HCT116 (cell line): ENCODE data around the gene NR2F1-AS1. TPM values are rescaled to one million over a fixed set of nuclear protein-coding genes. Genes with fewer than 3 reads are reported as not detected.

Experiments
- ATAC-seq: fragments of 200-7000 bp; cut with Tn5 transposase; 2 replicates; pipeline ENCODE4 v1.9.1; 2020; ENCODE audit warnings: mild to moderate bottlenecking, moderate library complexity
- BruUV-seq: library from RNA; stranded (reverse); fragments of 400-500 nt; replicated peaks from 2 replicates; lab custom pipeline; 2021; lab: Mats Ljungman, UMichigan
- CTCF ChIA-PET: fragments of 300-600 bp; sonication (Branson Sonifier 250); formaldehyde crosslinking; loops from one replicate; lab custom pipeline; 2021; ENCODE audit warnings: antibody characterized with exemption; lab: Charles Lee
- POLR2A ChIA-PET: fragments of 300-600, 350-600 bp; sonication (Branson Sonifier 250); formaldehyde crosslinking; loops from one replicate; lab custom pipeline; 2021; ENCODE audit warnings: antibody characterized with exemption; lab: Charles Lee
- RAD21 ChIA-PET, 2 experiments: fragments of 300-600 bp; sonication (Branson Sonifier 250); formaldehyde crosslinking; loops; one replicate each; lab custom pipeline; 2023; ENCODE audit warnings: low total read pairs in 2 of 2; ENCODE audit not compliant: uncharacterized antibody in 2 of 2, unreplicated experiment in 2 of 2, low non-redundant PET in 1 of 2; lab: Charles Lee
- DNase-seq: peaks from one replicate; pipeline ENCODE4 v3.0.0-alpha.2; 2010; ENCODE audit warnings: low read depth, low spot score
- H2AFZ ChIP-seq: fragments of 200-600 bp; shearing (Covaris generic), sonication (generic); 2 replicates; pipeline ENCODE4 v1.6.1; 2017; ENCODE audit warnings: low read depth, mixed run types, mixed read lengths, antibody characterized with exemption, low read length; ENCODE audit not compliant: poor library complexity, severe bottlenecking
- H3K27ac ChIP-seq: 2 replicates; pipeline ENCODE4 v1.5.1; 2012; ENCODE audit warnings: low read depth, low read length
- H3K27me3 ChIP-seq: fragments of 200-600 bp; sonication (generic); 2 replicates; pipeline ENCODE4 v1.6.1; 2016; ENCODE audit warnings: mixed run types, low read length, mixed read lengths; ENCODE audit not compliant: insufficient read depth
- H3K36me3 ChIP-seq, 2 experiments: fragments of 200-500 bp in 1 of 2; fragments of 200-600 bp in 1 of 2; sonication (Bioruptor generic) in 1 of 2; sonication (generic) in 1 of 2; 2 replicates each; pipeline versions ENCODE4 v1.5.1 to v1.6.1; 2014 to 2016; ENCODE audit warnings: low read length in 2 of 2, inconsistent platforms in 1 of 2, mixed read lengths in 1 of 2, mixed run types in 1 of 2; ENCODE audit not compliant: insufficient read depth in 2 of 2, control insufficient read depth in 1 of 2
- H3K4me1 ChIP-seq, 2 experiments: fragments of 200-600 bp in 1 of 2; sonication (generic) in 1 of 2; 2 replicates each; pipeline versions ENCODE4 v1.5.1 to v1.6.1; 2012 to 2017; ENCODE audit warnings: low read length in 2 of 2, inconsistent platforms in 1 of 2, mild to moderate bottlenecking in 1 of 2, mixed read lengths in 1 of 2, mixed run types in 1 of 2, moderate library complexity in 1 of 2; ENCODE audit not compliant: insufficient read depth in 2 of 2, control insufficient read depth in 1 of 2
- H3K4me2 ChIP-seq: fragments of 200-600 bp; sonication (generic); 2 replicates; pipeline ENCODE4 v1.6.1; 2017; ENCODE audit warnings: mixed run types, low read length, mixed read lengths
- H3K4me3 ChIP-seq, 2 experiments: fragments of 200-600 bp in 1 of 2; sonication (generic) in 1 of 2; replicated peaks in 1 of 2; 2 replicates each; pipeline ENCODE4 v1.5.1; 2011 to 2016; ENCODE audit warnings: low read length in 2 of 2, control low read depth in 1 of 2, low read depth in 1 of 2, mild to moderate bottlenecking in 1 of 2, mixed read lengths in 1 of 2, mixed run types in 1 of 2
- H3K79me2 ChIP-seq: fragments of 200-600 bp; sonication (generic); 2 replicates; pipeline ENCODE4 v1.6.1; 2017; ENCODE audit warnings: mild to moderate bottlenecking, mixed run types, low read length, moderate library complexity, mixed read lengths; ENCODE audit not compliant: insufficient read depth
- H3K9ac ChIP-seq: fragments of 200-600 bp; sonication (generic); 2 replicates; pipeline ENCODE4 v1.6.1; 2016; ENCODE audit warnings: low read length, mixed read lengths
- H3K9me2 ChIP-seq: fragments of 200-600 bp; sonication (generic), shearing (Covaris generic); 2 replicates; pipeline ENCODE4 v1.6.1; 2017; ENCODE audit warnings: mixed run types, mild to moderate bottlenecking, moderate library complexity; ENCODE audit not compliant: insufficient read depth
- H3K9me3 ChIP-seq, 2 experiments: fragments of 200-500 bp in 1 of 2; fragments of 200-600 bp in 1 of 2; sonication (Bioruptor generic) in 1 of 2; sonication (generic) in 1 of 2; 2 replicates each; pipeline ENCODE4 v1.6.1; 2014 to 2017; ENCODE audit warnings: low read length in 2 of 2, mixed read lengths in 2 of 2, inconsistent platforms in 1 of 2, low read depth in 1 of 2, mild to moderate bottlenecking in 1 of 2, mixed run types in 1 of 2, moderate library complexity in 1 of 2; ENCODE audit not compliant: control insufficient read depth in 1 of 2, insufficient read depth in 1 of 2
- H4K20me1 ChIP-seq: fragments of 200-600 bp; sonication (generic), shearing (Covaris generic); 2 replicates; pipeline ENCODE4 v1.6.1; 2017; ENCODE audit warnings: mixed run types, mild to moderate bottlenecking, moderate library complexity; ENCODE audit not compliant: insufficient read depth
- CBX3 ChIP-seq: IDR thresholded peaks from 2 replicates; pipeline ENCODE4 v1.6.1; 2012; ENCODE audit warnings: low read depth
- EGR1 ChIP-seq: IDR thresholded peaks from 2 replicates; pipeline ENCODE4 v1.6.1; 2012; ENCODE audit warnings: low read depth
- EZH2phosphoT487 ChIP-seq: fragments of 200-600 bp; IDR thresholded peaks from 2 replicates; pipeline ENCODE4 v1.6.1; 2018; ENCODE audit warnings: antibody characterized with exemption, borderline replicate concordance
- FOSL1 ChIP-seq: IDR thresholded peaks from 2 replicates; pipeline ENCODE4 v1.6.1; 2012; ENCODE audit warnings: low read depth
- MAX ChIP-seq: IDR thresholded peaks from 2 replicates; pipeline ENCODE4 v1.6.1; 2012
- POLR2A ChIP-seq: IDR thresholded peaks from 2 replicates; pipeline ENCODE4 v1.7.0; 2011; ENCODE audit warnings: borderline replicate concordance; ENCODE audit not compliant: insufficient read depth, insufficient read length; ENCODE audit errors: extremely low read depth
- POLR2AphosphoS5 ChIP-seq: IDR thresholded peaks from 2 replicates; pipeline ENCODE4 v1.6.1; 2011; ENCODE audit warnings: mild to moderate bottlenecking, low read depth, low read length, moderate library complexity
- RAD21 ChIP-seq: IDR thresholded peaks from 2 replicates; pipeline ENCODE4 v1.6.1; 2012; ENCODE audit warnings: low read depth, mild to moderate bottlenecking
- REST ChIP-seq: IDR thresholded peaks from 2 replicates; pipeline ENCODE4 v1.6.1; 2012; ENCODE audit warnings: low read depth
- SIN3A ChIP-seq: IDR thresholded peaks from 2 replicates; pipeline ENCODE4 v1.6.1; 2012; ENCODE audit warnings: low read depth
- SP1 ChIP-seq: IDR thresholded peaks from 2 replicates; pipeline ENCODE4 v1.6.1; 2012; ENCODE audit warnings: low read depth
- SRF ChIP-seq: IDR thresholded peaks from 2 replicates; pipeline ENCODE4 v1.6.1; 2012; ENCODE audit warnings: low read depth
- ZBTB33 ChIP-seq: IDR thresholded peaks from 2 replicates; pipeline ENCODE4 v1.6.1; 2011; ENCODE audit warnings: mild to moderate bottlenecking, low read length, moderate library complexity; ENCODE audit not compliant: insufficient replicate concordance; ENCODE audit errors: extremely low read depth
- intact Hi-C: fragments of 100-400 bp; cut with micrococcal nuclease; formaldehyde crosslinking; loops from 2 replicates; pipeline ENCODE4 v1.10.0; 2022
- total RNA-seq: library from RNA; stranded (reverse); gene quantifications from one replicate; pipeline ENCODE4 v1.2.1, GENCODE V29; 2021; ENCODE audit not compliant: unreplicated experiment
- TF ChIP-seq, protein P1 (sequence below), 3 experiments: fragments of 200-600 bp in 1 of 3; sonication (generic) in 1 of 3; IDR thresholded peaks in 2 of 3; conservative IDR thresholded peaks in 1 of 3; 2 replicates each; pipeline ENCODE4 v1.5.1; 2012 to 2017; ENCODE audit warnings: low read depth in 2 of 3, low read length in 2 of 3, antibody characterized with exemption in 1 of 3, borderline replicate concordance in 1 of 3, control low read depth in 1 of 3, mild to moderate bottlenecking in 1 of 3, mixed read lengths in 1 of 3, mixed run types in 1 of 3, moderate library complexity in 1 of 3; ENCODE audit not compliant: insufficient read depth in 1 of 3

Gene NR2F1-AS1
- total RNA-seq, 1 experiment from 2014 or later, result 20.1 TPM

DNA sequence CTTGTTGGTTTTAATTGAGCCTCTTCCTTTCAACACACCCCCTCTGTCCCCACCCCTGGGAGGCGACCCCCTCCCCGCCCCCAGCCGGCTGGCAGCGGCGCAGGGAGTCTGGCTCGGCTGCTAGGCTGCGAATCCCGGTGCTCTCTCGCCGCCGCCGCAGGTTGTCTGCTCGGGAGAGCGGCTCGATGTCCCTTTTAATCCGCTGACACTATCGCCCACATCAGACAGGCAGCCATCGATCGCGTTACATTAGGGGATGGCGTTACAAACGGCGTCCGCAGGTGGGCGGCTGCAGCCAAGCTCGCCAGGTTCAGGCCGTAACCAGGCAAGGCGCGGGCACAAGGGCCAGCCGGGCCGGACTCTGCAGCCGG lies 1.3 kb downstream of the NR2F1-AS1 start (continued):
- TF ChIP-seq FOSL1 (no peak), POLR2A (no peak), ZBTB33 (no peak), SRF (no peak), SIN3A (no peak), MAX (no peak), POLR2AphosphoS5 (no peak)
- TF ChIP-seq, protein P1, sequence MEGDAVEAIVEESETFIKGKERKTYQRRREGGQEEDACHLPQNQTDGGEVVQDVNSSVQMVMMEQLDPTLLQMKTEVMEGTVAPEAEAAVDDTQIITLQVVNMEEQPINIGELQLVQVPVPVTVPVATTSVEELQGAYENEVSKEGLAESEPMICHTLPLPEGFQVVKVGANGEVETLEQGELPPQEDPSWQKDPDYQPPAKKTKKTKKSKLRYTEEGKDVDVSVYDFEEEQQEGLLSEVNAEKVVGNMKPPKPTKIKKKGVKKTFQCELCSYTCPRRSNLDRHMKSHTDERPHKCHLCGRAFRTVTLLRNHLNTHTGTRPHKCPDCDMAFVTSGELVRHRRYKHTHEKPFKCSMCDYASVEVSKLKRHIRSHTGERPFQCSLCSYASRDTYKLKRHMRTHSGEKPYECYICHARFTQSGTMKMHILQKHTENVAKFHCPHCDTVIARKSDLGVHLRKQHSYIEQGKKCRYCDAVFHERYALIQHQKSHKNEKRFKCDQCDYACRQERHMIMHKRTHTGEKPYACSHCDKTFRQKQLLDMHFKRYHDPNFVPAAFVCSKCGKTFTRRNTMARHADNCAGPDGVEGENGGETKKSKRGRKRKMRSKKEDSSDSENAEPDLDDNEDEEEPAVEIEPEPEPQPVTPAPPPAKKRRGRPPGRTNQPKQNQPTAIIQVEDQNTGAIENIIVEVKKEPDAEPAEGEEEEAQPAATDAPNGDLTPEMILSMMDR (IDR thresholded peaks at IDR 0.05 in 2 of 3, conservative IDR thresholded peaks at IDR 0.05 in 1 of 3; ENCODE audit: borderline replicate concordance in 1 of 3, insufficient read depth in 1 of 3, low read depth in 2 of 3, low read length in 2 of 3), result no peak

DNA sequence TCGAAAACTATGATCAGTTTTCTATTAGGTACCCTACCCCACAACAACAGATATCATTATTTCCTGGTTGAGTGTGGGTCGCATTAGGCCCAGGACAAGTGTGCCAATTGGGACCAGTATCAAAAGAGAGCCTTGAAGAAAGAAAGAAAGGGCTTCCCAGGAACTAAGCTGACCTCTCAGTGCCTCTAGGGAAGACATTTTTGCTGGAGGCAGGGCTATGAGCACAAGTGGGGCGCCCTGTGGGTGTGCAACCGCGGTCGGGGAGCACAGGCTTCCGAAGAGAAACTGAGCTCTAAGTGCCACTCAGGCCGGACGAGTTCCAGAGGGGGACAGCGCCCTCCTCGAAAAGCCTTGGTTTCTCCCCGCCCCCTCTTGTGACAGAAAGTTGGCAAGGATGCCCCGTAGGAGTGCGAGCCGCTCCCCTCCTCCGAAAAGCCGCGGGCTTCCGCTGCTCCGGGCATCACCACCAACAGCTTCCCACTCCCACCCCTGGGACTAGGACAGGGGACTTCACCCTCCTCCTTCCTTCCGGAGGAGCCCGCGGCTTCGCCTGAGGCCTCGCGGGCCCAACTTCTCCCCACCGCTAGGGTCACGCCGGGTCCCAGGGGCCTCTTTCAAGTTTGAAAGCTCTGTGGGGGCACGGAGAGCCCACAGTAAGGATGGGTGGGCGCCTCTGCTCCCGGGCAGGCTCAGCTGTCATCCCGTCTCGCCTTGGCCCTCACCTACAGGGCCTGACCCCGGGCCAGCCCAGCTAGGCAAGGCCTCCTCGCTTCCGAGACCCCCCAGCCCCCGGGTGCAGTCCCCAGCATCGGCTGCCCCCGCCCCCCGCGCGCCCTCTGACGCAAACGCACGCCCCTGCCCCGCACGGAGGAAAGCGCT lies 2.0 kb downstream of the NR2F1-AS1 start:
- CTCF ChIA-PET, result no interaction called here
- no peaks in the 10 kb centered on the region for H3K27me3 ChIP-seq
- no TSS peak for BruUV-seq
- no peaks in the 10 kb centered on the region for H3K79me2 ChIP-seq
- intact Hi-C loops, result no loop called here
- peak overlapping the region; percentile 64; the same call in 1 of the 2 replicates for H3K9ac ChIP-seq
- H2AFZ ChIP-seq, result no peak overlapping the region
- DNase-seq (no peak), ATAC-seq (no peak)
- peak overlapping the region; percentile 70 to 85 for H3K4me3 ChIP-seq
- H4K20me1 ChIP-seq, result no peaks in the 10 kb centered on the region
- peak overlapping the region; percentile 38 for H3K27ac ChIP-seq
- RAD21 ChIA-PET, result no interaction called here
- no peaks in the 10 kb centered on the region for H3K36me3 ChIP-seq
- POLR2A ChIA-PET, result no interaction called here
- peaks cover 23 to 24% of the 10 kb centered on the region in 2 experiments for H3K4me1 ChIP-seq
- no peaks in the 10 kb centered on the region for H3K9me3 ChIP-seq
- H3K4me2 ChIP-seq, result peak overlapping the region; percentile 98
- H3K9me2 ChIP-seq, result no peaks in the 10 kb centered on the region
- TF ChIP-seq EGR1 (no peak), POLR2AphosphoS5 (no peak), SIN3A (no peak), EZH2phosphoT487 (no peak), RAD21 (no peak), ZBTB33 (no peak), REST (no peak), CBX3 (no peak), SP1 (no peak)
